ENCODE measurements around the gene MADCAM1. TPM values are rescaled to one million over a fixed set of nuclear protein-coding genes. Genes with fewer than 3 reads are reported as not detected.

The MADCAM1 gene
- total and polyA plus RNA-seq, 9 donors = 0.11 to 0.90 (median 0.42) TPM; not detected in 2

GRCh38 chr19:547836-548720, 51.8 kb downstream of the MADCAM1 start:
- DNase-seq = no peak
- Histone ChIP-seq H3K27ac (no peak overlapping the region), H3K9me3 (no peaks in the 10 kb centered on the region), H3K4me1 (ENCODE audit: insufficient read depth) (peaks cover 2% of the 10 kb centered on the region), H3K4me3 (no peak overlapping the region), H3K36me3 (no peaks in the 10 kb centered on the region), H3K27me3 (no peaks in the 10 kb centered on the region)
- intact Hi-C loops (cut with DNase I) = loop anchor here in 1 of 4 donors (5.0 kb wide), 1 partner anchor 409 kb away; no protein-coding TSS in a partner anchor
- WGBS, 3 donors = 80 to 85% (median 81%) methylated on average over 26 of the region's 26 CpGs
- no peak for TF ChIP-seq EP300 (IDR thresholded peaks at IDR 0.05)
- TF ChIP-seq, protein P1, sequence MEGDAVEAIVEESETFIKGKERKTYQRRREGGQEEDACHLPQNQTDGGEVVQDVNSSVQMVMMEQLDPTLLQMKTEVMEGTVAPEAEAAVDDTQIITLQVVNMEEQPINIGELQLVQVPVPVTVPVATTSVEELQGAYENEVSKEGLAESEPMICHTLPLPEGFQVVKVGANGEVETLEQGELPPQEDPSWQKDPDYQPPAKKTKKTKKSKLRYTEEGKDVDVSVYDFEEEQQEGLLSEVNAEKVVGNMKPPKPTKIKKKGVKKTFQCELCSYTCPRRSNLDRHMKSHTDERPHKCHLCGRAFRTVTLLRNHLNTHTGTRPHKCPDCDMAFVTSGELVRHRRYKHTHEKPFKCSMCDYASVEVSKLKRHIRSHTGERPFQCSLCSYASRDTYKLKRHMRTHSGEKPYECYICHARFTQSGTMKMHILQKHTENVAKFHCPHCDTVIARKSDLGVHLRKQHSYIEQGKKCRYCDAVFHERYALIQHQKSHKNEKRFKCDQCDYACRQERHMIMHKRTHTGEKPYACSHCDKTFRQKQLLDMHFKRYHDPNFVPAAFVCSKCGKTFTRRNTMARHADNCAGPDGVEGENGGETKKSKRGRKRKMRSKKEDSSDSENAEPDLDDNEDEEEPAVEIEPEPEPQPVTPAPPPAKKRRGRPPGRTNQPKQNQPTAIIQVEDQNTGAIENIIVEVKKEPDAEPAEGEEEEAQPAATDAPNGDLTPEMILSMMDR (IDR thresholded peaks at IDR 0.05) = no peak
- TF ChIP-seq POLR2A (IDR thresholded peaks at IDR 0.05) = no peak

DNA sequence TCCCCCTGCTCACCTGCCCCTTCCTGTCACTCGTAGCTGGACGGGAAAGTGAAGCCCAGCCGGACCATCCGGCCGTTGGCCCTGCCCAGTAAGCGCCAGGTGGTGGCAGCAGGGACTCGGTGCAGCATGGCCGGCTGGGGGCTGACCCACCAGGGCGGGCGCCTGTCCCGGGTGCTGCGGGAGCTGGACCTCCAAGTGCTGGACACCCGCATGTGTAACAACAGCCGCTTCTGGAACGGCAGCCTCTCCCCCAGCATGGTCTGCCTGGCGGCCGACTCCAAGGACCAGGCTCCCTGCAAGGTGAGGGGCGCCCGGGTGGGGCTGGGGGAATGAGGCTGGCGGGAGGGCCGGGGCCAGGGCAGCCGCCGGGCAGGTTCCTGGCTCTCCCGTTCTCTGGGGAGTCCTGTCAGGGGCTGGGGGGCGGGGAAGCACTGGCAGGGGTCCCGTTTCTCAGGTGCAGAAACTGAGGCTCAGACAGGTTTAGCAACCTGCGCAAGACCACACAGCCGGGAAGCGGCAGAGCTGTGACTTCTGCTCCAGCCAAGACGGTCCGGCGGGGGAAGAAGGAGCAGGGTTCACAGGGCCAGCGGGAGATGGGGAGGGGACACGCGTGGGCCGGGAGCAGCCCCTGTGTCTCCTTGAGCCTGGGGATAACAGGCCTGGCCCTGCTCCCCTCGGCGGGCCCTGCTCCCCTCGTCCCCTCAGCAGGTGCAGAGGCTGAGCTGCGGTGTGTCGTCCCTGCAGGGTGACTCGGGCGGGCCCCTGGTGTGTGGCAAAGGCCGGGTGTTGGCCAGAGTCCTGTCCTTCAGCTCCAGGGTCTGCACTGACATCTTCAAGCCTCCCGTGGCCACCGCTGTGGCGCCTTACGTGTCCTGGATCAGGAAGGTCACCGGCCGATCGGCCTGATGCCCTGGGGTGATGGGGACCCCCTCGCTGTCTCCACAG, 52.9 kb downstream of the MADCAM1 start:
- TF ChIP-seq POLR2A (IDR thresholded peaks at IDR 0.05) (no peak), EP300 (IDR thresholded peaks at IDR 0.05) (no peak)
- TF ChIP-seq, protein P1 (IDR thresholded peaks at IDR 0.05) = no peak
- H3K27ac ChIP-seq = no peak overlapping the region
- intact Hi-C loops (cut with DNase I) = loop anchor here in 1 of 4 donors (5.0 kb wide), 1 partner anchor 408 kb away; no protein-coding TSS in a partner anchor

GRCh38 chr19:554817-555216, 58.5 kb downstream of the MADCAM1 start:
- no peaks in the 10 kb centered on the region for H3K9me3 ChIP-seq
- H3K4me1 ChIP-seq (ENCODE audit: insufficient read depth) = peaks cover 6% of the 10 kb centered on the region
- TF ChIP-seq, protein P1 (IDR thresholded peaks at IDR 0.05) = no peak
- TF ChIP-seq EP300 (IDR thresholded peaks at IDR 0.05) (no peak), POLR2A (IDR thresholded peaks at IDR 0.05) (no peak)
- no peak overlapping the region for H3K4me3 ChIP-seq
- H3K36me3 ChIP-seq = no peaks in the 10 kb centered on the region
- no peak for DNase-seq
- no peak overlapping the region for H3K27ac ChIP-seq
- 66 to 79% (median 71%) methylated on average over 20 of the region's 20 CpGs for WGBS, 3 donors
- H3K27me3 ChIP-seq = no peaks in the 10 kb centered on the region
- intact Hi-C loops (cut with DNase I) = no loop called here

More for the DNA sequence above, 52.9 kb downstream of the MADCAM1 start:
- Histone ChIP-seq H3K4me3 (no peak overlapping the region), H3K36me3 (no peaks in the 10 kb centered on the region), H3K4me1 (ENCODE audit: insufficient read depth) (no peaks in the 10 kb centered on the region), H3K27me3 (no peaks in the 10 kb centered on the region), H3K9me3 (no peaks in the 10 kb centered on the region)
- 53 to 66% (median 56%) methylated on average over 50 to 52 of the region's 52 CpGs for WGBS, 3 donors
- DNase-seq = no peak

Small RNA genes within 50 kb of the gene (small RNA-seq; reads per million reads assigned to genes)
- gene RNA5SP462 = not detected

Other genes starting within 250 kb of the MADCAM1 start
- 10 to 100 TPM in 3 of 7 donors, 1 to 10 TPM in 4; 3.0 to 75.0 (median 5.9) TPM for gene PLPP2, start 205.1 kb upstream of the MADCAM1 start, total RNA-seq
- 1 to 10 TPM in 1 of 2 donors, under 1 TPM in 1; 0.68 to 3.1 TPM for gene PLPP2, start 205.1 kb upstream of the MADCAM1 start, polyA plus RNA-seq
- 10 to 100 TPM in 6 of 7 donors, 1 to 10 TPM in 1; 9.8 to 29.6 (median 22.8) TPM for gene MIER2, start 151.7 kb upstream of the MADCAM1 start, total RNA-seq
- gene MIER2, start 151.7 kb upstream of the MADCAM1 start, polyA plus RNA-seq = 10 to 100 TPM; 13.3 to 15.0 TPM
- 1 to 10 TPM in 2 of 7 donors, under 1 TPM in 3, not detected in 2; 0.24 to 2.3 (median 0.55) TPM for gene C2CD4C, start 87.3 kb upstream of the MADCAM1 start, total RNA-seq
- under 1 TPM in 1 of 2 donors, not detected in 1; 0.12 TPM for gene C2CD4C, start 87.3 kb upstream of the MADCAM1 start, polyA plus RNA-seq
- gene SHC2, start 35.5 kb upstream of the MADCAM1 start, total RNA-seq = 10 to 100 TPM in 6 of 7 donors, 1 to 10 TPM in 1; 3.6 to 40.7 (median 23.0) TPM
- gene SHC2, start 35.5 kb upstream of the MADCAM1 start, polyA plus RNA-seq = 10 to 100 TPM in 1 of 2 donors, under 1 TPM in 1; 0.62 to 15.4 TPM
- 10 to 100 TPM; 18.6 to 93.3 (median 27.4) TPM for gene TPGS1, start 11.0 kb downstream of the MADCAM1 start, total RNA-seq
- gene TPGS1, start 11.0 kb downstream of the MADCAM1 start, polyA plus RNA-seq = 10 to 100 TPM in 1 of 2 donors, under 1 TPM in 1; 0.12 to 24.7 TPM
- gene CDC34, start 35.3 kb downstream of the MADCAM1 start, total RNA-seq = 10 to 100 TPM; 45.6 to 78.9 (median 56.1) TPM
- 10 to 100 TPM; 13.2 to 59.7 TPM for gene CDC34, start 35.3 kb downstream of the MADCAM1 start, polyA plus RNA-seq
- gene GZMM, start 47.6 kb downstream of the MADCAM1 start, total RNA-seq = 1 to 10 TPM in 1 of 7 donors, under 1 TPM in 5, not detected in 1; 0.31 to 1.7 (median 0.56) TPM
- gene GZMM, start 47.6 kb downstream of the MADCAM1 start, polyA plus RNA-seq = under 1 TPM in 1 of 2 donors, not detected in 1; 0.48 TPM
- 100 to 1,000 TPM; 225 to 484 (median 324) TPM for gene BSG, start 76.1 kb downstream of the MADCAM1 start, total RNA-seq
- 100 to 1,000 TPM; 111 to 290 TPM for gene BSG, start 76.1 kb downstream of the MADCAM1 start, polyA plus RNA-seq
- under 1 TPM in 3 of 7 donors, not detected in 4; 0.07 to 0.23 (median 0.10) TPM for gene HCN2, start 93.4 kb downstream of the MADCAM1 start, total RNA-seq
- gene HCN2, start 93.4 kb downstream of the MADCAM1 start, polyA plus RNA-seq = under 1 TPM in 1 of 2 donors, not detected in 1; 0.13 TPM
- 10 to 100 TPM; 19.9 to 52.3 (median 43.9) TPM for gene POLRMT, start 137.1 kb downstream of the MADCAM1 start, total RNA-seq
- gene POLRMT, start 137.1 kb downstream of the MADCAM1 start, polyA plus RNA-seq = 10 to 100 TPM; 13.5 to 39.6 TPM
- gene FGF22, start 143.4 kb downstream of the MADCAM1 start, total RNA-seq = 1 to 10 TPM in 6 of 7 donors, under 1 TPM in 1; 0.23 to 4.4 (median 2.2) TPM
- 1 to 10 TPM in 1 of 2 donors, not detected in 1; 4.2 TPM for gene FGF22, start 143.4 kb downstream of the MADCAM1 start, polyA plus RNA-seq
- gene RNF126, start 166.7 kb downstream of the MADCAM1 start, total RNA-seq = 10 to 100 TPM; 26.6 to 52.2 (median 34.5) TPM
- 10 to 100 TPM in 1 of 2 donors, 1 to 10 TPM in 1; 1.5 to 29.4 TPM for gene RNF126, start 166.7 kb downstream of the MADCAM1 start, polyA plus RNA-seq
- 100 to 1,000 TPM in 1 of 7 donors, 10 to 100 TPM in 6; 21.3 to 141 (median 45.7) TPM for gene FSTL3, start 179.9 kb downstream of the MADCAM1 start, total RNA-seq
- gene FSTL3, start 179.9 kb downstream of the MADCAM1 start, polyA plus RNA-seq = 10 to 100 TPM; 16.9 to 22.6 TPM
- under 1 TPM in 1 of 7 donors, not detected in 6; 0.33 TPM for gene PRSS57, start 199.0 kb downstream of the MADCAM1 start, total RNA-seq
- gene PRSS57, start 199.0 kb downstream of the MADCAM1 start, polyA plus RNA-seq = under 1 TPM in 1 of 2 donors, not detected in 1; 0.07 TPM
- 100 to 1,000 TPM in 5 of 7 donors, 10 to 100 TPM in 2; 36.1 to 169 (median 126) TPM for gene PALM, start 212.4 kb downstream of the MADCAM1 start, total RNA-seq
- 10 to 100 TPM in 1 of 2 donors, 1 to 10 TPM in 1; 2.9 to 66.9 TPM for gene PALM, start 212.4 kb downstream of the MADCAM1 start, polyA plus RNA-seq

Data from ovary (tissue), 9 donors.